Frontal cortex (tissue), 4 donors: ENCODE results near the gene IL1RAPL2. TPM values are rescaled to one million over a fixed set of nuclear protein-coding genes. Genes with fewer than 3 reads are reported as not detected.
"Not testable (repeated sequence)": the region's sequence is repeated elsewhere in the genome, so short reads cannot be mapped to it uniquely, and the experiment has no call there.

Source experiments
- DNase-seq, 2 donors: peaks; one replicate each; pipeline ENCODE4 v3.0.0; 2012; ENCODE audit warnings: low spot score in 2 of 2
- FAIRE-seq: peaks from 2 replicates; lab custom pipeline; 2012; peaks lifted over from hg19 to GRCh38; lab: Jason Lieb, UNC
- total RNA-seq: library from RNA; depleted of rRNA; stranded (reverse); fragments of >200 nt; gene quantifications from one replicate; pipeline ENCODE4 v1.2.3, GENCODE V29; 2014
- donor health status: control.
- donor health status: control.
- donor health status: control.

The IL1RAPL2 gene
- total RNA-seq, 1 donor from 2014 or later, result 8.2 TPM

- no peak for FAIRE-seq
Measured at GRCh38 chrX:104668550-104668949, 102.6 kb downstream of the IL1RAPL2 start.

GRCh38 chrX:104669063-104669462, 103.1 kb downstream of the IL1RAPL2 start:
- no peak for FAIRE-seq

More at GRCh38 chrX:104668550-104668949, 102.6 kb downstream of the IL1RAPL2 start:
- DNase-seq, result no peak

DNA sequence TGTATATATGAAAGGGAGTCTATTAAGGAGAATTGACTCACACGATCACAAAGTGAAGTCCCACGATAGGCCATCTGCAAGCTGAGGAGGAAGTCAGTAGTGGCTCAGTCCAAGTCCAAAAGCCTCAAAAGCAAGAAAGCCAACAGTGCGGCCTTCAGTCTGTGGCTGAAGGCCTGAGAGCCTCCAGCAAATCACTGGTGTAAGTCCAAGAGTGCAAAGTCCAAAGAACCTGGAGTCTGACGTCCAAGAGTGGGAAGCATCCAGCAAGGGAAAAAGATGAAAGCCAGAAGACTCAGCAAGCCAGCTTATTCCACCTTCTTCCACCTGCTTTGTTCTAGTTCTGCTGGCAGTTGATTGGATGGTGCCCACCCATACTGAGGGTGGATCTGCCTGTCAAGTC, 104.1 kb downstream of the IL1RAPL2 start:
- no peak for FAIRE-seq
- no peak for DNase-seq

More at GRCh38 chrX:104669063-104669462, 103.1 kb downstream of the IL1RAPL2 start:
- DNase-seq, result no peak

DNA sequence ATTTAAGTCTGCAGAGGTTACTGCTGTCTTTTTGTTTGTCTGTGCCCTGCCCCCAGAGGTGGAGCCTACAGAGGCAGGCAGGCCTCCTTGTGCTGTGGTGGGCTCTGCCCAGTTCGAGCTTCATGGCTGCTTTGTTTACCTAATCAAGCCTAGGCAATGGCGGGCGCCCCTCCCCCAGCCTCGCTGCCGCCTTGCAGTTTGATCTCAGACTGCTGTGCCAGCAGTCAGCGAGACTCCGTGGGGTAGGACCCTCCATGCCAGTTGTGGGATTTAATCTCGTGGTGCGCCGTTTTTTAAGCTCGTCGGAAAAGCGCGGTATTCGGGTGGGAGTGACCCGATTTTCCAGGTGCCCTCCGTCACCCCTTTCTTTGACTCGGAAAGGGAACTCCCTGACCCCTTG, 111.5 kb downstream of the IL1RAPL2 start:
- FAIRE-seq, DNase-seq: not testable (repeated sequence)

DNA sequence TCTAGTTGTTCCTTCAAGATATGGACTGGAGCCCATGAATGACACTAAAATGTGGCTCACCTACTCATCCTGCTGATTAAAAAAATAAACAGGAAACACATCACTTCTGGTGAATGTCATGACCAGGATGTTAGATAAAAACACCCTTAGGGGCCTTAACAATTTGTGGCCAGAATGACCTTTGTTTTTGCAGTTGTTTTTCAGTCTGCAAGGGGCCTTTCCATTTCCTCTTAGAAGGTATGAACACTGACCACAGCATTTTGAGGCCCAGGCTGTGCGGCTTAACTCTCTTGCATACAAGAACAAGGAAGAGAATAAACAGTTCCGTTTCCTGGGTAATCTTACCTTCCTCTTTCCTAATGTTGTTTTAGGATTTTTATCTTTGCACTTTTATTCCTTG, 113.2 kb downstream of the IL1RAPL2 start:
- FAIRE-seq (no peak), DNase-seq (no peak)

- DNase-seq (no peak), FAIRE-seq (no peak)
Measured at GRCh38 chrX:104681214-104681613, 115.2 kb downstream of the IL1RAPL2 start.

- no peak for DNase-seq
- no peak for FAIRE-seq
Measured at GRCh38 chrX:104684077-104684476, 118.1 kb downstream of the IL1RAPL2 start.

- no peak for FAIRE-seq
Measured at GRCh38 chrX:104695593-104695992, 129.6 kb downstream of the IL1RAPL2 start.

DNA sequence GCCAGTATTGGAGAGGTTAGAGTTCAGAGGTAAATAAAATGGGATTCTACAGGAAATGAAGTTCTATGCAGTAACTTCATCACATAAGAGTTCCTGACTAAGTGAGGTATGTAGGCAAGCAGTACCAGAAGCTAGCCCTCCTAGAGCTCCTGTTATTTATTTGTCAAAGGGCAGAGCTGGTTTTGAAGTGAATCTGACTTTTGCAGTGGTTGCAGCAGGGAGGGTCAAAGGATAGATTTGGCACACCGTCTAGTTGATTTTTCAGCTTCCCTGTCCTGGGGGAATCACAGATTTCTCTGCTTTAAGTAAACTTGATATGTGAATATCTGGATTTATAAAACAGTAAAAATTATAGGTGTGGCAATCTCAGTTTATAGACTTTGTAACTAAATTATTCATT, 130.7 kb downstream of the IL1RAPL2 start:
- DNase-seq (no peak), FAIRE-seq (no peak)

More at GRCh38 chrX:104695593-104695992, 129.6 kb downstream of the IL1RAPL2 start:
- no peak for DNase-seq

DNA sequence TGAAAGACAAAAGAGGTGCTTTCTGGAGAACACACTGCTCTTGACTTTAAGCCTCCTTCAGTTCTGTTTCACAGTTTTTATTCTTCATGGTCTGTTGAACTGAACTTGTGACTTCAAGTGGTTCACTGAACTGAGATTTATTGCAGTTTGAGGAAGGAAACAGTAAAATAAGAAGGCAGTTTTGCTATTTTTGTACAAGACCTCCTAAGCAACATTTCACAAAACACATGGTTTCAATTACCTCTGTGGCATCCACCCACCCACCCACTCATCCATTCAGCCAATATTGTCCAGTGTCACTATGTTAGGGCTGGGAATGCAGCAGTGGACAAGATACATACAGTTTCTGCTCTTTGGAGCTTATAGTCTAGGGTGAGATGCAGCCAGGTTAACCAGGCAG, 131.3 kb downstream of the IL1RAPL2 start:
- FAIRE-seq (no peak), DNase-seq (no peak)

- no peak for DNase-seq
- FAIRE-seq, result no peak
Measured at GRCh38 chrX:104707042-104707441, 141.0 kb downstream of the IL1RAPL2 start.

DNA sequence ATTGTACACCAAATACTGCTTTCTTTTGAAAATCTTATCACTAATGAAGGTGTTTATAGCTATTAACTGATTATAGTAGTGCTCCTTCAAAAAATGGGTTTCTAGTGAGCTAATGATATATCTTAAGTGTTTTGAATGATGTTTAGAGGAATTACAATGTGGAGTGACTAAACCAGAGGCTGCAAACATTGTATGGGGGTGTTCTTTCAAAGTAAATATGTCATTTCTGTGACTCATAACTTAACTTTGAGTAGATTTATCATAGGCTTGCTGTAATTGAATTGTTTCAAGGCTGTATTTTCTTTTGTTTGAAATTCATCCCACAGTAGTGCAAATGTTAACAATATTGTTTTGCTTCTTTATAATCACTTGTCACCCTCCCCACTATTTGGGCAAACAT, 141.6 kb downstream of the IL1RAPL2 start:
- DNase-seq (no peak), FAIRE-seq (no peak)

GRCh38 chrX:104712515-104712914, 146.5 kb downstream of the IL1RAPL2 start:
- FAIRE-seq (no peak), DNase-seq (no peak)

DNA sequence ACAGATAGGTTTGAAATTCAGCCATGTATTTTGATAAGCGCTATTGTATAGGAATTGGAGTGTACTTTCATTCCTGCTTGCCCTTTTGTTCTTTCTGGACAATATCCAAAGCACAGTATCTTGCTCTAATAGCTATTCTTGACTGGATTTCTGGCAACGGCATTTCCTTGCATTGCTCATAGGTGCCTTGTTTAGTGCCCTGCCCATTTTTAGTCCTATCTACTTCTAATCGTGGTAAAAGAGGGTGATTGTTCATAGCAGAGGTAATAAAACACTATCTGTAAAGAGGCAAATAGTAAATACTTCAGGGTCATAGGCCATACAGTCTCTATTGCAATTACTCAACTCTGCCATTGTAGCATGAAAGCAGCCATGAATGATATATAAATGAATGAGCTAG, 155.9 kb downstream of the IL1RAPL2 start:
- FAIRE-seq (no peak), DNase-seq (no peak)

GRCh38 chrX:104728456-104728855, 162.5 kb downstream of the IL1RAPL2 start:
- DNase-seq, result no peak
- FAIRE-seq, result no peak

DNA sequence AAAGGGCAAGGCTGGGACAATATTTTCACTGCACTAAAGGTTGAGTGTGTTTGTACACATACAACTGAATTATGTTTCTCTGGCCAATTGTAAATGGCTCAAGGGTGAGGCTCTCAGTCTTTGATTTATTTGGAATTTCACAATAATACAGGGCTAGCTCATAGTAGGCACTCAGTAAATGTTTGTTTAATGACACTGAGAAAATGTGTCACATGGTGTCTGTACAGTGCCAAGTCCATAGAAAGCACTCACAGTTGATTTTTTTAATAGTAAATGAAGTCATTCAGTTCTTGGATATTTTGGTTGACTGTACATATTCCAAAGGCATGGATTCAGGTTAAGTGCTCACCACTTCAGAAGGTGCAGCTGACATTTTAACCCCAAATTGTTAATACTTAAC, 176.4 kb downstream of the IL1RAPL2 start:
- no peak for DNase-seq
- FAIRE-seq, result no peak

- DNase-seq (no peak), FAIRE-seq (no peak)
Measured at GRCh38 chrX:104745152-104745551, 179.2 kb downstream of the IL1RAPL2 start.

DNA sequence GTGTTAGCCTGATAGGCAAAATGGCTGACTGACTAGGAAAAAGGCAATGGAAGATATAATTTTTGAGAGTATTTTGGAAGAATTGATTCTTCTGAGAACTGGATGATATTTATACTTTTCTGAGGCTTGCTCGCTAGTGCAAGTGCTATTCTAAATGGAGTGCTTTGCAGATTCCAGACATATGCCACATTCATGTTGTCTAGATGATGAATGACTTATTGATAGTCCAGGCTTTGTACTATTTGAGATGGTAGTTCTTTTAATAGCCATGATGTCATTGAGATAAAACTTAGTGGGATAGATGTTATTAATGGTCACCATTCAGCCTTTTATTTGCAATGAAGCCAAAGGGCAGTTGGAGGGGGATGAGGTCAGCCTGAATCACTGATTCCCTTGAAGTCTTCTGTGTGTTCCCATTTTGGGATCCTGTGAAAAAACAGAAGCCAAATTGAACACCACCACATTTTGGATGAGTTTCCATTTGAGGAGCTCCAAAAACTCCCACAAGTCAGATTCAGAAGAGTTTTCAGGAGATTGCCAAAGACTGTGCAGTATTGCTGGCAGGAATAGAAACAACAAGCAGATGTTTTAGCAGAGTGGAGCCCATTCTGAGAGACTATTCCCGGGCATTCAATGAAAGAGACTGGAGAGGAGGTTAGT, 184.1 kb downstream of the IL1RAPL2 start:
- FAIRE-seq, result no peak
- no peak for DNase-seq

- DNase-seq, result no peak
- FAIRE-seq, result no peak
Measured at GRCh38 chrX:104762641-104763040, 196.6 kb downstream of the IL1RAPL2 start.

- no peak for DNase-seq
- no peak for FAIRE-seq
Measured at GRCh38 chrX:104789784-104790183, 223.8 kb downstream of the IL1RAPL2 start.

- FAIRE-seq, result no peak
- no peak for DNase-seq
Measured at GRCh38 chrX:104795804-104796203, 229.8 kb downstream of the IL1RAPL2 start.

- FAIRE-seq (no peak), DNase-seq (no peak)
Measured at GRCh38 chrX:104803219-104803618, 237.2 kb downstream of the IL1RAPL2 start.
